Measurements from ENCODE around the gene EIF2A.
A peak's percentile ranks its signal among the peaks of the same experiment; 100 is the strongest.

Gene EIF2A

GRCh38 chr3:150602426-150603152, 56.0 kb downstream of the EIF2A start:
- DNase-seq (ENCODE audit: low read depth in 1 of 2, low spot score in 1 of 2) = no peak
- Histone ChIP-seq H3K4me3 (replicated peaks; ENCODE audit: insufficient read depth, low read length) (peak overlapping the region; percentile 79), H3K27me3 (ENCODE audit: insufficient read depth, poor library complexity, severe bottlenecking) (no peaks in the 10 kb centered on the region), H3K27ac (replicated peaks) (peak overlapping the region; percentile 79)
- TF ChIP-seq REST (IDR thresholded peaks at IDR 0.05; ENCODE audit: insufficient replicate concordance, low read depth) (no peak), POLR2AphosphoS5 (IDR thresholded peaks at IDR 0.05; ENCODE audit: low read depth) (no peak), GABPA (IDR thresholded peaks at IDR 0.05; ENCODE audit: low read depth) (no peak), SPI1 (IDR thresholded peaks at IDR 0.05; ENCODE audit: borderline replicate concordance, low read depth) (no peak), CTCF (IDR thresholded peaks at IDR 0.05; ENCODE audit: insufficient read depth, low read length) (no peak)

GRCh38 chr3:150603153-150603979, 56.8 kb downstream of the EIF2A start, which contains the start of gene SELENOT:
Gene SELENOT (plus strand): TSS chr3:150603321. CDS start chr3:150603363, 42 bp downstream.
- TF ChIP-seq POLR2AphosphoS5 (IDR thresholded peaks at IDR 0.05; ENCODE audit: low read depth) (peak; percentile 95), GABPA (IDR thresholded peaks at IDR 0.05; ENCODE audit: low read depth) (no peak), REST (IDR thresholded peaks at IDR 0.05; ENCODE audit: insufficient replicate concordance, low read depth) (peak; percentile 72)

GRCh38 chr3:150603980-150604319, 57.4 kb downstream of the EIF2A start:
- no peaks in the 10 kb centered on the region for H3K27me3 ChIP-seq (ENCODE audit: insufficient read depth, poor library complexity, severe bottlenecking)
- no peak for DNase-seq (ENCODE audit: low read depth in 1 of 2, low spot score in 1 of 2)
- H3K4me3 ChIP-seq (replicated peaks; ENCODE audit: insufficient read depth, low read length) = peak overlapping the region; percentile 79
- peak overlapping the region; percentile 79 for H3K27ac ChIP-seq (replicated peaks)
- no peak for TF ChIP-seq GABPA (IDR thresholded peaks at IDR 0.05; ENCODE audit: low read depth)
- TF ChIP-seq POLR2AphosphoS5 (IDR thresholded peaks at IDR 0.05; ENCODE audit: low read depth) = no peak
- TF ChIP-seq CTCF (IDR thresholded peaks at IDR 0.05; ENCODE audit: insufficient read depth, low read length) = no peak
- no peak for TF ChIP-seq REST (IDR thresholded peaks at IDR 0.05; ENCODE audit: insufficient replicate concordance, low read depth)
- TF ChIP-seq SPI1 (IDR thresholded peaks at IDR 0.05; ENCODE audit: borderline replicate concordance, low read depth) = no peak

More at GRCh38 chr3:150603153-150603979, 56.8 kb downstream of the EIF2A start, which contains the start of gene SELENOT:
- Histone ChIP-seq H3K27me3 (ENCODE audit: insufficient read depth, poor library complexity, severe bottlenecking) (no peaks in the 10 kb centered on the region), H3K4me3 (replicated peaks; ENCODE audit: insufficient read depth, low read length) (peak within 1 kb of the TSS; percentile 79), H3K27ac (replicated peaks) (peak within 1 kb of the TSS; percentile 79)
- DNase-seq (ENCODE audit: low read depth in 1 of 2, low spot score in 1 of 2) = peak; percentile 90
